ENCODE measurements around the gene SPOCK1.
A peak's percentile ranks its signal among the peaks of the same experiment; 100 is the strongest.
"Not testable (repeated sequence)": the region's sequence is repeated elsewhere in the genome, so short reads cannot be mapped to it uniquely, and the experiment has no call there.

Gene SPOCK1

GRCh38 chr5:137498736-137499505 lies at the start of gene SPOCK1:
TSS of gene SPOCK1 (minus strand) at chr5:137499326.
- CTCF ChIA-PET, result interaction anchor here (1.0 to 1.4 kb wide), 3 partner anchors 154 to 178 kb away, joined by 3 to 4 read pairs (median 4); no protein-coding TSS in a partner anchor
- H3K27me3 Mint-ChIP-seq, result peaks cover 32% of the 10 kb centered on the region
- H3K36me3 Mint-ChIP-seq, result no peaks in the 10 kb centered on the region

GRCh38 chr5:137545956-137546355 lies 46.8 kb upstream of the SPOCK1 start:
- Mint-ChIP-seq H3K4me3 (no peak overlapping the region), H3K27ac (no peak overlapping the region), H3K4me1 (no peaks in the 10 kb centered on the region), H3K36me3 (no peaks in the 10 kb centered on the region), H3K9me3 (peaks cover under 1% of the 10 kb centered on the region), H3K27me3 (peaks cover 9% of the 10 kb centered on the region)
- DNase-seq, result no peak
- CTCF ChIA-PET, result no interaction called here

More at GRCh38 chr5:137498736-137499505, at the start of gene SPOCK1:
- no peak within 1 kb of the TSS for H3K27ac Mint-ChIP-seq
- H3K4me3 Mint-ChIP-seq, result no peak within 1 kb of the TSS
- H3K4me1 Mint-ChIP-seq, result no peaks in the 10 kb centered on the region
- peak; percentile 65 for DNase-seq
- no peaks in the 10 kb centered on the region for H3K9me3 Mint-ChIP-seq

DNA sequence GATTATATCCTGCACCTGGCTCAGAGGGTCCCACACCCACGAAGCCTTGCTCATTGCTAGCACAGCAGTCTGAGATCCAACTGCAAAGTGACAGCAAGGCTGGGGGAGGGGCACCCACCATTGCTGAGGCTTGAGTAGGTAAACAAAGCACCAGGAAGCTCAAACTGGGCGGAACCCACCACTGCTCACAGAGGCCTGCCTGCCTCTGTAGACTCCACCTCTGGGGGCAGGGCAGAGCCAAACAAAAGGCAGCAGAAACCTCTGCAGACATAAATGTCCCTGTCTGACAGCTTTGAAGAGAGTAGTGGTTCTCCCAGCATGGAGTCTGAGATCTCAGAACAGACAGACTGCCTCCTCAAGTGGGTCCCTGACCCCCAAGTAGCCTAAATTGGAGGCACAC lies 36.3 kb upstream of the SPOCK1 start:
- H3K4me1 Mint-ChIP-seq, H3K27ac Mint-ChIP-seq, H3K9me3 Mint-ChIP-seq, H3K4me3 Mint-ChIP-seq, DNase-seq, H3K36me3 Mint-ChIP-seq, H3K27me3 Mint-ChIP-seq, CTCF ChIA-PET: not testable (repeated sequence)

- Mint-ChIP-seq H3K4me3 (no peak overlapping the region), H3K9me3 (peaks cover 2% of the 10 kb centered on the region), H3K36me3 (no peaks in the 10 kb centered on the region), H3K4me1 (no peaks in the 10 kb centered on the region), H3K27me3 (no peaks in the 10 kb centered on the region), H3K27ac (no peak overlapping the region)
- CTCF ChIA-PET, result no interaction called here
- DNase-seq, result no peak
Measured at GRCh38 chr5:137533963-137534362, 34.8 kb upstream of the SPOCK1 start.

DNA sequence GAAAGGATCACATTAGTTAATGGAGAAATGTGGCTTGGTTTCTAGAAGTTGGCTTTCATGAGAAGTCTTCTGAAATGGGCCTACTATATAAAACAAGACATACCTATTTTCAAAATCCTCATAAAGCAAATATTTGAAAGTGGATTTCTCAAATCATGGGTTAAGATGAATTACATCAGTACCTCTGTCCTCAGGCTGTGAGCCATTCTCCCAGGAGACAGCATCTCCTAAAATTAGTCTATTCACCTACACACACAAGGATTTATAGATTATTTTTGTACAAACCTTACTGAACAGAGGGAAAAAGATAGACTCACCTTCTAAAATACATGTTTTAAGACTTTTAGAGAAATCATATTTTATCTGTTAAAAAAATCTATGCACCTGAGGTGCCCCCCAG lies 32.1 kb upstream of the SPOCK1 start:
- H3K27me3 Mint-ChIP-seq, result no peaks in the 10 kb centered on the region
- no peak overlapping the region for H3K4me3 Mint-ChIP-seq
- CTCF ChIA-PET, result no interaction called here
- no peaks in the 10 kb centered on the region for H3K36me3 Mint-ChIP-seq
- H3K9me3 Mint-ChIP-seq, result peaks cover 2% of the 10 kb centered on the region
- H3K4me1 Mint-ChIP-seq, result no peaks in the 10 kb centered on the region
- H3K27ac Mint-ChIP-seq, result no peak overlapping the region
- DNase-seq, result no peak

GRCh38 chr5:137521246-137521645 lies 22.1 kb upstream of the SPOCK1 start:
- no peak for DNase-seq
- Mint-ChIP-seq H3K27me3 (peaks cover 9% of the 10 kb centered on the region), H3K4me1 (no peaks in the 10 kb centered on the region), H3K9me3 (no peaks in the 10 kb centered on the region), H3K27ac (no peak overlapping the region), H3K4me3 (no peak overlapping the region), H3K36me3 (no peaks in the 10 kb centered on the region)
- CTCF ChIA-PET, result no interaction called here

- no peaks in the 10 kb centered on the region for H3K9me3 Mint-ChIP-seq
- H3K36me3 Mint-ChIP-seq, result no peaks in the 10 kb centered on the region
- CTCF ChIA-PET, result interaction anchor here (0.6 kb wide), 1 partner anchor 1434 kb away, joined by 3 read pairs; no protein-coding TSS in a partner anchor
- no peaks in the 10 kb centered on the region for H3K4me1 Mint-ChIP-seq
- H3K4me3 Mint-ChIP-seq, result no peak overlapping the region
- H3K27me3 Mint-ChIP-seq, result peaks cover 3% of the 10 kb centered on the region
- no peak for DNase-seq
- no peak overlapping the region for H3K27ac Mint-ChIP-seq
Measured at GRCh38 chr5:137516961-137517360, 17.8 kb upstream of the SPOCK1 start.

DNA sequence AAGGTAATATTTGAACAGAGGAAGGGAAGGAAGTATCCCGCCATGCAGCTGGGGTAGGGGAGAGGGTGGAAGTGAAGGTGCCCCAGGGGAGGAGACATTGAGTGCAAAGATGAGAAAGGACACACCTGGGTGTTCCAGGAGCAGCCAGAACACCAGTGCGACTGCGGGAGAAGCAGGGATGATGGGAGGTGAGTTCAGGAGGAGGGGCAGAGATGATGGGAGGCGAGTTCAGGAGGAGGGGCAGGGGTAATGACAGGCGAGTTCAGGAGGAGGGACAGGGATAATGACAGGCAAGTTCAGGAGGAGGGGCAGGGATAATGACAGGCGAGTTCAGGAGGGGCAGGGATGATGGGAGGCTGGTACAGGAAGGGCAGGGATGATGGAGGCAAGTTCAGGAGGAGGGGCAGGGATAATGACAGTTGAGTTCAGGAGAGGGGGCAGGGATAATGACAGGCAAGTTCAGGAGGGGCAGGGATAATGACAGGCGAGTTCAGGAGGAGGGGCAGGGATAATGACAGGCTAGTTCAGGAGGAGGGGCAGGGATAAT lies 17.2 kb upstream of the SPOCK1 start:
- Mint-ChIP-seq H3K4me1 (no peaks in the 10 kb centered on the region), H3K9me3 (no peaks in the 10 kb centered on the region)

DNA sequence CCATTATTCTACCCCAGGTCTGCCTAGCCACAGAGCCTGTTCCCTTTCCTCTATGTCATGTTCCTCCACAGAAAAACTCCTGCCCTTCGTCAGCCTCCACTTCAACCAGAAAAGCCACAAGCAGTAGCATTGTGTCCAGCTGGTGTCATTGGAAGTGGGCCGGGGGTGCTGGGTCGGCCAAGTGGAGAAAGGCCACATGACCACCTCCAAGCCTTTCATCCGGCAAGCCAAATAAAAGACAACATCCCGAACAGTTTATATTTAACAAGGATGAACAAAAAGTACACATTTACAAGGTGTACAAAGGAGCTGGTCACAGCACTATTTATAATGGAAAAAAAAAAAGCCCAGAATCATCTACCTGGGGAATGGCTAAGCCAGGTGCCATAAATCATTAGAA lies 16.1 kb upstream of the SPOCK1 start:
- Mint-ChIP-seq H3K4me1 (no peaks in the 10 kb centered on the region), H3K36me3 (no peaks in the 10 kb centered on the region), H3K4me3 (no peak overlapping the region), H3K27ac (no peak overlapping the region), H3K27me3 (peaks cover 3% of the 10 kb centered on the region), H3K9me3 (no peaks in the 10 kb centered on the region)
- no peak for DNase-seq
- CTCF ChIA-PET, result interaction anchor here (0.8 kb wide), 1 partner anchor 166 kb away, joined by 4 read pairs; no protein-coding TSS in a partner anchor

More for the DNA sequence above, 17.2 kb upstream of the SPOCK1 start:
- CTCF ChIA-PET, result interaction anchor here (0.8 kb wide), 1 partner anchor 167 kb away, joined by 4 read pairs; no protein-coding TSS in a partner anchor
- Mint-ChIP-seq H3K27ac (no peak overlapping the region), H3K4me3 (no peak overlapping the region), H3K36me3 (no peaks in the 10 kb centered on the region), H3K27me3 (peaks cover 3% of the 10 kb centered on the region)
- no peak for DNase-seq

DNA sequence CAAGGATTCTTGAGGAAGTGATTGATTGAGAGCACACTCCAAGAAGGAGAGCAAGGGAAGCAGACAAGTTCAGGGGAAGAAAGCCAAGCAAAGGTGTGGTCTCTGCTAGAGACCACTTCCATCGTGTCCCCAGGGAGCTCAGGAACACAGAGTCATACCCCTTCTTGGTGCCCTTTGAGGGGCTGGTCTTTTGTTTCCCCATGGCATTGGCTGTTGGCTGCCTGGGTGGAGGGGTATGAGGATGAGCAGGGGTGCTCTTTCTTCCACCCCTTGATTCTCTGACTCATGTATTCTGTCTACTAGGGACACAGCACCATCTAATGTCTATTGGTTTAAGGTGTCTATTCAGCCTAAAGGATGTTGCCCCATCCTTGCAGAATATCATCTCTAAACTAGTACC lies 11.5 kb upstream of the SPOCK1 start:
- Mint-ChIP-seq H3K36me3 (no peaks in the 10 kb centered on the region), H3K4me1 (no peaks in the 10 kb centered on the region), H3K27ac (no peak overlapping the region), H3K9me3 (no peaks in the 10 kb centered on the region), H3K27me3 (no peaks in the 10 kb centered on the region), H3K4me3 (no peak overlapping the region)
- CTCF ChIA-PET, result no interaction called here
- DNase-seq, result no peak

DNA sequence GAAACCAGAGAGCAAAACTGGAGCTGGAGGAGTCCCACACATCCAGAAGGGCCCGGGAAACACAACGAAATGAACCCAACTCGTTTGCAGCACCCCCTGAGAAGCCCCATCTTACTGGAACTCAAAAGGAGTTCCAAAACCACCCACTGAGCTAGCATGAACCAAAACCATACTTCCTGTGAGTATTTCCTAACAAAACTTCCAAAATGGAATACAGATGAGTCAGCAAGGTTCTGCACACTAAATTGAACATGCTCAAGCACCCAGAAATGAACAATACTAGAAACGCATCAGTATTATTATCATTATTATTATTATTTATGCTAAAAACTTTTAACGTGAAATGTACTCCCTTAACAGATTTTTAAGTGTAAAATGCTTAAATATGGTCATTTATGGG lies 8.0 kb upstream of the SPOCK1 start:
- no peak overlapping the region for H3K4me3 Mint-ChIP-seq
- H3K27me3 Mint-ChIP-seq, result no peaks in the 10 kb centered on the region
- H3K27ac Mint-ChIP-seq, result no peak overlapping the region
- DNase-seq, result no peak
- no peaks in the 10 kb centered on the region for H3K4me1 Mint-ChIP-seq
- no peaks in the 10 kb centered on the region for H3K36me3 Mint-ChIP-seq
- H3K9me3 Mint-ChIP-seq, result no peaks in the 10 kb centered on the region
- CTCF ChIA-PET, result no interaction called here

DNA sequence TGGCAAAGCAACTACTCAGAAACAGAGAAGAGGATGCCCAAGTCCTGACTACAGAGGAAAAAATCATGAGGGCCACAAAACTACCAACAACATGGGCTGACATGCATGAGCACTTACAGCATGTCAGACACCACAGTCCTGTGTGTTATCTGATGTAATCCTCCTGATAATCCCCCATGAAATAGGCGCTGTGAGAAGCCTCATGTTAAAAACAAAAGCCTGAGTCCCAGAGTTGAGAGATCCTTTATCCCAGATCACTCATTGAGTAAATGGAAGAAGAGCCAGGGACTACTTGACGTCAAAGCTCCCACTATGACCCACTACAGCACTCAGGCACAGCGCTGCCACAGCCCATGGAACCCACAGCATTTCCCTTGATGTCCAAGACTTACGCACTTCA lies 7.2 kb upstream of the SPOCK1 start:
- Mint-ChIP-seq H3K27ac (no peak overlapping the region), H3K4me1 (no peaks in the 10 kb centered on the region), H3K4me3 (no peak overlapping the region), H3K9me3 (no peaks in the 10 kb centered on the region), H3K36me3 (no peaks in the 10 kb centered on the region), H3K27me3 (no peaks in the 10 kb centered on the region)
- DNase-seq, result no peak
- CTCF ChIA-PET, result no interaction called here

GRCh38 chr5:137504916-137505315 lies 5.8 kb upstream of the SPOCK1 start:
- H3K27ac Mint-ChIP-seq, result no peak overlapping the region
- H3K4me3 Mint-ChIP-seq, result no peak overlapping the region
- CTCF ChIA-PET, result no interaction called here
- H3K9me3 Mint-ChIP-seq, result no peaks in the 10 kb centered on the region
- H3K36me3 Mint-ChIP-seq, result no peaks in the 10 kb centered on the region
- no peaks in the 10 kb centered on the region for H3K27me3 Mint-ChIP-seq
- H3K4me1 Mint-ChIP-seq, result no peaks in the 10 kb centered on the region
- DNase-seq, result no peak

DNA sequence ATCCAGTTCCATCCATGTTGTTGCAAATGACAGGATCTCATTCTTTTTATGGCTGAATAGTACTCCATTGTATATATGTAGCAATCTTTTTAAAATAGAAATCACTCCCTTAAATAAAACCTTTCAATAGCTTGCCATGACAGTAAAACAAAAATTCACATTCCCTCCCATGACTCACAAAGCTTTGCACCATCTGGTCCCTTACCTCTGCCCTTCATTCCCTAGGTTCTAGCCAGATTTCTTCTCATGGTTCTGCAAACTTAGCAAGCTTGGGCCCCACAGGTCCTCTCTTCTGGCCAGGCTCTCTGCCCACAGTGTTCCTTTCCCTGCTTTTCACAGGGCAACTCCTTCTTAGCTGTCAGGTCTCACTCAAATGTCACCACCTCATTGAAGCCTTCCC lies 4.3 kb upstream of the SPOCK1 start:
- Mint-ChIP-seq H3K4me1 (no peaks in the 10 kb centered on the region), H3K27me3 (peaks cover 7% of the 10 kb centered on the region), H3K9me3 (no peaks in the 10 kb centered on the region), H3K4me3 (no peak overlapping the region), H3K36me3 (no peaks in the 10 kb centered on the region), H3K27ac (no peak overlapping the region)
- CTCF ChIA-PET, result no interaction called here
- no peak for DNase-seq

DNA sequence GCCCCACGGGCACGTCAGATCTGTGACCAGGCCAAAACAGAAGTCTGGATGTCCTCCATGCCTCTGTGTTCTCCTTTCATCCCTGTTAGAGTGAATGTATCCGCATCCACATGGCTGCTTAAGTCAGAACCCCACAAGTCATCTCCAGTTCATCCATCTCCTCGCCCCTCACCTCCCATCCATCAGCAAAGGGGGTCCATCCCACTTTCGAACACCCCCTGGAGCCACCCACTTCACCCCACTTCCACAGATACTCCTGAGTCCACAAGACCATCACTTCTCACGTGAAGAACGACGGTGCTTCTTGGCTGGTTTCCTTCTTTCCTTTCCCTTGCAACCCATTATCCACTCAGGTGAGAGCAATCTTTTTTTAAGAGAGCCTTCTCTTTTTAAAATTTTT lies 3.5 kb upstream of the SPOCK1 start:
- H3K36me3 Mint-ChIP-seq, result no peaks in the 10 kb centered on the region
- CTCF ChIA-PET, result no interaction called here
- no peaks in the 10 kb centered on the region for H3K9me3 Mint-ChIP-seq
- H3K4me3 Mint-ChIP-seq, result no peak overlapping the region
- DNase-seq, result no peak
- no peaks in the 10 kb centered on the region for H3K4me1 Mint-ChIP-seq
- H3K27ac Mint-ChIP-seq, result no peak overlapping the region
- peaks cover 15% of the 10 kb centered on the region for H3K27me3 Mint-ChIP-seq

All from activated naive CD4-positive, alpha-beta T cell treated with anti-CD3 and anti-CD28 coated beads, Interleukin-2, amount 10 ng/mL, durations not matched to agents 7 days and 5 days (primary cell).